Measurements from ENCODE around the gene XYLB.

- TF ChIP-seq CTCF (IDR thresholded peaks at IDR 0.05; ENCODE audit: borderline replicate concordance, extremely low read depth, low read length, poor library complexity, severe bottlenecking) (no peak), EZH2 (IDR thresholded peaks at IDR 0.05; ENCODE audit: borderline replicate concordance, low read depth, low read length, severe bottlenecking) (no peak)
These were observed 15.1 kb upstream of the XYLB start for GRCh38 chr3:38331257-38332022.

Data from DND-41 (cell line).